NCI-H2029 (cell line): ENCODE data around the gene OR2T33.
"Not testable (repeated sequence)": the region's sequence is repeated elsewhere in the genome, so short reads cannot be mapped to it uniquely, and the experiment has no call there.

Source experiments
- DNase-seq: peaks from one replicate; lab custom pipeline; 2025; lab: John Stamatoyannopoulos, UW

Gene OR2T33, protein sequence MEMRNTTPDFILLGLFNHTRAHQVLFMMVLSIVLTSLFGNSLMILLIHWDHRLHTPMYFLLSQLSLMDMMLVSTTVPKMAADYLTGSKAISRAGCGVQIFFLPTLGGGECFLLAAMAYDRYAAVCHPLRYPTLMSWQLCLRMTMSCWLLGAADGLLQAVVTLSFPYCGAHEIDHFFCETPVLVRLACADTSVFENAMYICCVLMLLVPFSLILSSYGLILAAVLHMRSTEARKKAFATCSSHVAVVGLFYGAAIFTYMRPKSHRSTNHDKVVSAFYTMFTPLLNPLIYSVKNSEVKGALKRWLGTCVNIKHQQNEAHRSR

DNA sequence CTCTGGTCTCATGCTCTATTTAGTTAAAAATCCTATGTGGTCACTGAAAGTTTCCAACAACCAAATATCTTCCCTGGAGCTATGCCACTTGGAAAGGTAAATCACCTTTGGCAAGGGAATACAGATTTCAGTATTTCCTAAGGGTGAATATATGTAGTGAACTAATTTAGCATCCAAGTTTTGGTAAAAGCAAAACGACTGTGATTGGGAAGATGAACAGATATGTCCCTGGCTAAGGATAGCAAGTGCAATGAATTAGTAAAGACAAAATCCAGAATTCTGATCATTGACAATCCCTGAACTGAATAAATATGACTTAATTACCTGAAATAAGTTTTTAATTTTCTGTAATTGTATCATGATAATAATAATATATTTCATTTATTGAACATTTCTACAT is at the start of gene OR2T33:
Gene OR2T33, minus strand, starts transcription at position 101 of the 400 bp plus-strand sequence. CDS start 4,162 bp downstream, outside the sequence.
- DNase-seq: no peak

DNA sequence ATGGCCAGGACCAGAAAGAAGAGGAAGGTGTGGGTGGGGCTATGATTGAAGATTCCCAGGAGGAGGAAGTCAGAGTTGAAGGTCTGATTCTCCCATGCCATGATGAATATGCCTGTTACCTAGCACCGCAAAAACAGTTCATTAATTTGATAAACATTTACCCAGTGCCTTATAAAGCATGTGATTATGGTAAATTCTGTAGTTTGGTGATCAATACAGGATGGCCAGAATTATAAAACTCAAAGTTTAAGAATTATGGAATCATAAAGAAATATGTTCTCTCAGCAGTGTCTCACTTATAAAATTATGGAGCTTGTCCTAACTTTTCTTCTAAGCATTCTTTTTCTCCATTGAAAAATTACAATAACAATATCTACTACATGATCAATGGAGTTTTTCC is 46.7 kb upstream of the OR2T33 start, which contains the start of gene OR2M7:
Gene OR2M7, minus strand, starts transcription at position 101 of the 400 bp plus-strand sequence. Its CDS starts 0 bp downstream, at position 101.
- DNase-seq: no peak

DNA sequence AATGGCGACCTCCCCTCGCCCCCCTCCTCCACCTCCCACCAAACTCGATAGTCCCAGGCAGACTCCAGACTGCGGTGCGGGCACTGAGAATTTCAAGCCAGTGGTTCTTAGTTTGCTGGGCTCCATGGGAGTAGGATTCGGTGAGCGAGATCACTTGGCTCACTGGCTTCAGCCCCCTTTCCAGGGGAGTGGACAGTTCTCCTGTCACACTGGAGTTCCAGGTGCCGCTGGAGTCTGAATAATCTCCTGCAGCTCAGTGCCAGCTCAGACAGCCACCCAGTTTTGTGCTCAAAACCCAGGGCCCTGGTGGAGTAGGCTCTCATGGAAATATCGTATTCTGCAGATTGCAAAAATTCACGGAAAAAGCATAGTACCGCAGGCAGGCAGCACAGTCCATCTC is 39.0 kb upstream of the OR2T33 start:
- DNase-seq: no peak

DNA sequence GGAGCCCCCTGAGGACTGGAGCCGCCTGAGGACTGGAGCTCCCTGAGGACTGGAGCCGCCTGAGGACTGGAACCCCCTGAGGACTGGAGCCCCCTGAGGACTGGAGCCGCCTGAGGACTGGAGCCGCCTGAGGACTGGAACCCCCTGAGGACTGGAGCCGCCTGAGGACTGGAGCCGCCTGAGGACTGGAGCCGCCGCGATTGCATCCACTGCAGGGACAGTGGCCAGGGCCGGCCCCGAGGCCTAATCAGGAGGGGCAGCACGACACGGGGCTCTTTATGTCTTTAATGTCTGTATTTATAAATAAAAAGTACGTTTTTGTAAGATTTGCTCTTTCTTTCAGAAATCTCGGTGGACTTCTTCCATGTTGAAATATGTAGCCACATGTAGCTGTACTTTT is 29.0 kb upstream of the OR2T33 start:
- not testable (repeated sequence) for DNase-seq

DNA sequence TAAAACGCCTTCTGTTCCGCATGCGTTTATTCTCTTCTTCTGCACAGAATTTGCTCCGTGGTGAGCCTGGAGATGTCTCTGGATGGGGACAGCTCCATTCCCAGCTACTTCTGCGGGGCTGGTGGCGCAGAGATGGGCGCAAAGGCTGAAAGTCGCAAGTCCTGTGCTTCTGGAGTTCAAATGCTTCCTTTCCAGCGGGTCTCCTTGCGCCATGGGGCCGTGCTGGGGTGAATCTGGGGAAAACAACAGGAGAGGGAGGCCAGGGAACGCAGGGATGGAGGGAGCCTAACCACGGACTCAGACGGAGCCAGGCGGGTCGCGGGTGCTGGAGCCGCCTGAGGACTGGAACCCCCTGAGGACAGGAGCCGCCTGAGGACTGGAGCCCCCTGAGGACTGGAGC is 28.3 kb upstream of the OR2T33 start:
- DNase-seq: no peak

DNA sequence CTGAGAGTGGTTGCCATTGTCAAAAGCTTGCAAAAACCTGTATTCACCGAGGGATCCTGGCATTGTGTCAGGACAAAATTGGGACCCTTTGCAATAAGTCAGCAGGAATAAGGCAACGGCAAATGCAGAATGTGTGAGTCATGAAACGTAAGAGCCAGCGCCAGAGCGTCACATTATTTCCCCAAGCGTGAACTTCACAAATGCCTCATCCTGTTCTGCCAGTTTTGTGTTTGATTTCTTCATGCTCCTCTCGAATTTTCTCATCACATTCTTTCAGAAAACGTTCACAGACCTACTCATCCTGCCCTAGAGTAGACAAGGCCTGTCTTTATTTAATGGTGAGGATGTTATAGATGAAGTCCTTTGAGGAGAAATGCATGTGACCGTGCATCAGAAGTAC is 27.9 kb upstream of the OR2T33 start:
- DNase-seq: not testable (repeated sequence)

DNA sequence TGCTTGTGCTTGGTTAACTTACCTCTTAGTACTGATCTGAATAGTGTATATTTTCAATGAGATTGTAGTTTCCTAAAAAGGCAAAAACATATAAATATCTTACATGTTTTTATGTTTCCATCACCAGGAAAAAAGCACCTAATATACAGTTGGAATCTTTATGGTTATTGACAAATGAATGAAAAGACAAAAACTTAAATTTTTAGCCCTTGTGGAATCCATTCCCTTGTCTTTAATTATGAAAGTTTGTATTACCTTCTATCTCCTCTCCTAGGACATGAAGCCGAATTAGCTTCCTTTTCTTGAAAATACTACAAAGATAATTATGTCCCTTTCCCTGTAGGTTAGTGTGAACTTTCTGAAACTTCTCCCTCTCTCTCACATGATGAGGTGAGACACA is 25.5 kb upstream of the OR2T33 start, which contains the start of gene OR2T12:
Gene OR2T12, minus strand, starts transcription at position 101 of the 400 bp plus-strand sequence. CDS start 7,846 bp downstream, outside the sequence.
- no peak for DNase-seq

DNA sequence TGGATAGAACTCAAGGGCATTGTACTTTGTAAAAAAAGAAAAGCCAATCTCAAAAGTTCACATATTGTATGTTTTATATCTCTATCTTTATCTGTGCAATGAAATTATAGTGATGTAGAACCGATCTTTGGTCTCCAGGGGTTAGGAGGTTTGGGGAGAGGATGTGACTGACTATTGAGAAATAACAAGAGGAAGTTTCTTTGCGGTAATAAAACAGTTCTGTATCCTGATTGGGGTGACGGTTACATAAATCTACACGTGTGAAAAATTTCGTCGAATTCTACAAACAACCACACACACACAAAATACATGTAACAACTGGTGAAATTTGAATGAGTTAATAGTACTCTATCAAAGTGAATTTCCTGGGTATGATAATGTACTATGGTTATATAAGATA is 10.6 kb upstream of the OR2T33 start:
- no peak for DNase-seq

DNA sequence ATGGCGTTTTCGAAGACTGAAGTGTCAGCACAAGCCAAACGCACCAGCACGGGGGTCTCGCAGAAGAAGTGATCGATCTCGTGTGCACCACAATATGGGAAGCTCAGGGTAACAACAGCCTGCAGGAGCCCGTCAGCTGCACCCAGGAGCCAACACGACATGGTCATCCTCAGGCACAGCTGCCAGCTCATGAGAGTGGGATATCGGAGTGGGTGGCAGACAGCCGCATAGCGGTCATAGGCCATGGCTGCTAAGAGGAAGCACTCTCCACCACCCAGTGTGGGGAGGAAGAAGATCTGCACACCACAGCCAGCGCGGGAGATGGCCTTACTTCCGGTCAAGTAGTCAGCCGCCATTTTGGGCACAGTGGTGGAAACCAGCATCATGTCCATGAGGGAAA is 4.6 kb downstream of the OR2T33 start:
- DNase-seq: not testable (repeated sequence)

DNA sequence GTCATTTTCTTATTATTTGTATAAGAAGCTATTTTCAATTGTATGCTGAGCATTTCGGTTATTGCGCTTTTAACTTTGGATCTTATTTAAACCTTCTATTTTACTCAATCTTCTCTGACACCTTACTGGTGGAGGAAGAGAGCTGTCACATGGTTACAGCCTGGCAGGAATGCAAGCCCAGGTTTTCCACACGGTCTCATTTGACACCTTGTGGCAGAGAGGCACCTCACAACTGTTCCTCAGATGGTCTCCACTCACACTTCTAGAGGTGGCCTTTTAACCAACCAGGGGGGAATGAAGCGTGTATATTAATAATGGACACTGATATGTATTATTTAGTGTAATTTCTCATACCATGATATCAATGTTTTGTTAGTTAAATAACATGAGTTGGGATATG is 9.6 kb downstream of the OR2T33 start:
- DNase-seq: no peak

DNA sequence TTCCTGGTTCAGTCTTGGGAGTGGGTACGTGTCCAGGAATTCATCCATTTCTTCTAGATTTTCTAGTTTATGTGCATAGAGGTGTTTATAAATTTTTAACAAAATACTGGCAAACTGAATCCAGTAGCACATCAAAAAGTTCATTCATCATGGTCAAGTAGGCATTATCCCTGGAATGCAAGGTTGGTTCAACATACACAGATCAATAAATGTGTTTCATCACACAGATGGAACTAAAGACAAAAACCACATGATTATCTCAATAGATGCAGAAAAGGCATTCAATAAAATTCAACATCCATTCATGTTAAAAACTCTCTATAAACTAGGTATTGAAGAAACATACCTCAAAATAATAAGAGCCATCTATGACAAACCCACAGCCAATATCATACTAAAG is 18.5 kb downstream of the OR2T33 start:
- not testable (repeated sequence) for DNase-seq

DNA sequence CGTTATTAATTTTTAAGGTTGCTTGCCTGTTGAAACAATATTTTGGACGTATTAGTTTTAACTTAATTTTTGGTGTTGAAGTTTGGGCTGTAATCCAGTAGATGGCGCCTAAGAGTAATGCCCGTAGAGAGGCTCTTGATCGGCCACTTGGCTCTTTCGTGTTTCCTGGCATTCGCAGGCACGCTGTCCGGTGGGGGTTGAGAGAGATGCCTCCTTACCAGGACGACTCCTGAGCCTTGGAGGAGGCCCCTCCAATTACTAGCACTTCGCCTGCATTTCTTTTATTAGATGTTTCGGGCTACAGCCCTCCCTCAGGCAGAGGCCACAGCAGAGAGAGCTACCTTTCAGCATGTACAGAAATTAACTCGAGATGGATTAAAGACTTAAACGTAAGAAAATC is 34.6 kb downstream of the OR2T33 start:
- DNase-seq: peak; percentile 55

DNA sequence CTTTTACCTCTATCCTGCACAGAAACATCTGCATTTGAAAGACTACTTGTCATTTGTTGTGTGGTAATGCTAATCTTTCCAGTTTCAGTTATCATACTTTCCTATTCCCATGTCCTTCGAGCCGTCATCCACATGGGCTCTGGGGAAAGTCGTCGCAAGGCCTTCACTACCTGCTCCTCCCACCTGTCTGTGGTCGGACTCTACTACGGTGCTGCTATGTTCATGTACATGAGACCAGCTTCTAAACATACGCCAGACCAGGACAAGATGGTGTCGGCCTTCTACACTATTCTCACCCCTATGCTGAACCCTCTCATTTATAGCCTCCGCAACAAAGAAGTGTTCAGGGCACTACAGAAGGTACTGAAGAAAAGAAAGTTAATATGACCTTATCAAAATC is 38.3 kb downstream of the OR2T33 start:
- DNase-seq: no peak

DNA sequence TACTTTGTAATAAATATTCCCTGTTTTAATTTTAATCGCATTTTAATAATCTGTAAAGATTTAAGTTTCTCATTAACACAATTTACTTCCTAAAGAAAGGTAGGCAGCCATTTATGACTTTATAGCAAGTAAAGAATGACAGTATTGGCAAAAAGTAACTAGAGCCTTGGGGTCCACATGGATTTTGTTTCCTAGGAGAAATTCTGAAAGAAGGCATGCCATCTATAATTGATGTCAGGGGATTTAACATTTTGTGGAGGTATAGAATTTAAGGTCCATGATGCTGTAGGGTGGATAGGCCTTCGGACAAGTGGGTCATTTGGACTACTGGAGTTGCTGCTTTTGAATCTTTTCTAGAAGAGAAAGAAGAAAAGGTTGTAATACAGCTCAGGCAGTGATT is 46.7 kb downstream of the OR2T33 start, which contains the start of gene OR2M4:
Gene OR2M4, plus strand, starts transcription at position 301 of the 400 bp plus-strand sequence. CDS start 7,512 bp downstream, outside the sequence.
- no peak for DNase-seq

DNA sequence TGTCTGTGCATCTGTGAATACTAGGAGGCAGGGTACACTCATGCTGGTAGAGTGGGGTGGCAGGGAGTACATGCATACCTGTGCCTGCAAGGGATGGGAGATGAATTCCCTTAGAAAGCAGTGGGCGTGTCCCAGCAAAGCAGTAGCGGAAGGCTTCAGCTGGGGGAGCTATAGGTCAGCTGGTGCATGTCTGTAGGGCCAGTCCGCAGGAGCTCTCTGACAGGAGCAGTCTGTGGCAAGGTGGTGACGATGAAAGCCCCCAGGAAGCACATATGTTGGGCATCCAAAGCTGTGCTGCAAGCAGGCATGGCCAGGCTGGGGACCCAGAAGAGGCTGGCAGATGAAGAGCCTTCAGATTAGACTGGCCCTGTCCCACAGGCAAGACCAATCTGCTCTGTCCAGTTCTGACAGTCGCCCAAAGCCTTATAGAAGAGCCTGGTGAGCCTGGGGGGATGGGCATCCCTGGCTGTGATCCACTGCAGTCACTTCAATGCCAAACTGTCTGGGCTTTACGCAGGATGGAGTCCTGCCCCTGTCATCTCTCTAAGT is 48.3 kb downstream of the OR2T33 start:
- no peak for DNase-seq

DNA sequence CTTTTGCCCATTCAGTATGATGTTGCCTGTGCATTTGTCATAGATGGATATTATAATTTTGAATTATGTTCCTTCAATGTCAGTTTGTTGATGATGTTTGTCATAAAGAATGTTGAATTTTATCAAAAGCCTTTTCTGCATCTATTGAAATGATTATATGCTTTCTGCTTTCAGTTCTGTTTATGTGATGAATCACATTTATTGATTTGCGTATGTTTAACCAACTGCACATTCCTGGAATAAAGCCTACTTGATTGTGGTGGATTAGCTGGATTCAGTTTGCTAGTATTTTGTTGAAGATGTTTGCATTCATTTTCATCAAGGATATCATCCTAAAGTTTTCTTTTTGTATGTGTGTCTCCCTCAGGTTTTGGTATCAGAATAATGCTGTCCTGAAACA is 52.2 kb downstream of the OR2T33 start:
- DNase-seq: no peak
